Measurements from ENCODE around the gene AOPEP.

GRCh38 chr9:94697972-94698581 is 28.4 kb upstream of the AOPEP start:
- TF ChIP-seq CTCF (IDR thresholded peaks at IDR 0.05; ENCODE audit: poor library complexity, severe bottlenecking) (no peak), EZH2 (IDR thresholded peaks at IDR 0.05; ENCODE audit: borderline replicate concordance, insufficient read depth, low read length, poor library complexity, severe bottlenecking) (no peak), EP300 (conservative IDR thresholded peaks at IDR 0.05; ENCODE audit: poor library complexity, severe bottlenecking) (no peak), RAD21 (conservative IDR thresholded peaks at IDR 0.05) (no peak), POLR2AphosphoS5 (IDR thresholded peaks at IDR 0.05) (no peak), REST (IDR thresholded peaks at IDR 0.05; ENCODE audit: borderline replicate concordance) (no peak), TAF1 (IDR thresholded peaks at IDR 0.05; ENCODE audit: low read depth) (no peak)
